PC-9 (cell line): ENCODE measurements around the gene ARCN1.

Source experiments
- CTCF ChIP-seq: fragments of 200-600 bp; sonication (generic); conservative IDR thresholded peaks from 2 replicates; pipeline ENCODE4 v1.6.1; 2017; ENCODE audit warnings: mixed run types, antibody characterized with exemption, mild to moderate bottlenecking, moderate library complexity
- EZH2 ChIP-seq: fragments of 200-600 bp; sonication (generic); IDR thresholded peaks from 2 replicates; pipeline ENCODE4 v1.8.0; 2017; ENCODE audit warnings: antibody characterized with exemption, low read depth

- TF ChIP-seq CTCF (no peak), EZH2 (no peak)
Measured at GRCh38 chr11:118587952-118588351, 15.7 kb downstream of the ARCN1 start.
